NCI-H2196 treated with DMSO at 0.1 percent for 48 hours (cell line): ENCODE data around the gene CSKMT.
A peak's percentile ranks its signal among the peaks of the same experiment; 100 is the strongest.
"Not testable (repeated sequence)": the region's sequence is repeated elsewhere in the genome, so short reads cannot be mapped to it uniquely, and the experiment has no call there.

Experiments
- DNase-seq: peaks from one replicate; lab custom pipeline; 2025; ENCODE audit not compliant: unreplicated experiment; lab: John Stamatoyannopoulos, UW

CSKMT gene

GRCh38 chr11:62665075-62665598 lies at the start of gene CSKMT, which contains the start of gene C11orf98:
CSKMT (plus strand) TSS chr11:62665312; CDS start chr11:62665880, 568 bp downstream.
C11orf98 (minus strand) TSS chr11:62665210; CDS start chr11:62665169, 41 bp downstream.
- peak; percentile 78 for DNase-seq

- DNase-seq: no peak
These were observed 49.6 kb upstream of the CSKMT start for GRCh38 chr11:62615521-62615920.

DNA sequence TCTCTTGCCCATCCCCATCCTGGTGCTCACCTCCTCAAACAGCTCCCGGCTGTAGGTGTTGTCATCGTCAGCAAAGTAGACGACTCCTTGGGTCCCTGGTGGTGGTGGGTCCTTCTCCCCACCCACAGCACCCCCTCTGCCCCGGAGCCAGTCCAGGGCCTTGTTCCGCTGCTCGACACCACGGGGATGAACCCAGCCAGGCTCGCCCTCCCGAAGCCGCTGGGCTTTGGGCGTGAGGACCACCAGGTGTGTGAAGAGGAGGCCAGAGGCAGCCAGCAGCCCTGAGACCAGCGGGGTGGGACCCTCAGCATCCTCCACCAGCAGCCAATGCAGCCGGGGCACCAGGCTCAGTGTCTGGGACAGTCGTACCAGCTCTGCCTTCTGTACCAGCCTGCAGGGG lies 48.2 kb upstream of the CSKMT start:
- not testable (repeated sequence) for DNase-seq

DNA sequence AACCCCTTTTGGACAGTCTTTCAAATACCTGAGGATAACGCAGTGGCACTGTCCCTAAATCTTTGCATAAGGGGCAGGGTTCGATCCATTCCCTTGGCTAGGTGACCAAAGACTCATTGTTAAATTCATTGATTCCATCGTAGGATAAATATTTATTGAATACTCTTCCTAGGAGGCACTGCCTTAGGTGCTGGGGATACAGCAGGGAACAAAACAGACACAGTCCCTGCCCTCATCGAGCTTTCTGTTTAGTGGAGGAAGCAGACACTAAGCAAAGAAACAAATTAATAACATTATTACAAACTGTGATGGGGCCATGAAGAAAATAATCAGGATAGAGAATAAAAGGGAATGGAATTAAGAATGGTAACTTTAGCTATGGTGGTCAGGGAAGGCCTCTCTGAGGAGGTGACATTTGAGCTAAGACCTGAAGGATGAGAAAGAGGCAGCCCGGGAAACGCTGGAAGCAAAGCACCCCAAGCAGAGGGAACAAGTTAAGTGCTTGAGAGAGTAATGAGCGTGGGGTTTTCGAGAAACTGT lies 44.0 kb upstream of the CSKMT start:
- DNase-seq: no peak

DNA sequence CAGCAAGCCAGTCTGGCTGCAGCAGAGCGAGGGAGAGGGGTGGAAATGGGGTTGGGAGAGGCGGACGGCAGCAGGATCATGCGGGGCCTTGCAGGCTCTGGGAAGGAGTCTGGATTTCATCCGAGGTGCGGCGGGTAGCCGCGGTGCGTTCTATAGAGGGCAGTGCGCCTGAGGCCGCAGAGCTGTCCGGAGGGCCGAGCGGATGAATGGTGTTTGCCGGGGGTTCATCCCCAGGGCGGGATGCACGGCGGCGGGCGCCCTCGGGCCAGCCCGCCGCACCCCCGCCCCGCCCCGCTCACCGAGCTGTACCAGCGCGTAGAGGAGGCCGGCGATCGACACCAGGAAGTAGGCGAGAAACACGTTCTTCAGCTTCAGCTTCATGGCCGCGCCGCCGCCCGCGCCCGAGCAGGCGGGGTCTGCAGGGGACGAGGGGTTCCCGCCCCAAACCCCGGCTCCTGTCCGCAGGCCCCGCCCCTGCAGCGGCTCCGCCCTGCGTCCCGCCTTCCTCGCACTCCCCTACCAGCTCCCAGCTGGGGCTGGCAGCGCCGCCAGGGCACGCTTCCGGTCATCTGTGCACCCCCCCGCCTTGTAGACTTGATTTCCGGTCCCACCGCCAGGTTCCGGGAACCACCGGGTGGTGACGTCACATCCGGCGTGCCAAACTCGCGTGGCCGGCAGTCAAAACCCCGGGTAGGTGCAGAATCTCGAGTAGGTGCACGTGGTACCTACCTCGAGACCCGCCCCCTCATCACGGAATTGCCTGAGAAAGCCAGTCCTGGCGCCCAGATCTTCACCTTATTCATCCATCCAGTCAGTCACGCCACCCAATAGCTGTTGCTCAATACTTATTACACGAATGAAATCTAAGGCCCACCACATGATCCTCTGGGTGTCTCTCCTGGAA lies 43.3 kb upstream of the CSKMT start, which contains the start of gene B3GAT3:
Gene B3GAT3, minus strand, starts transcription at position 420 of the 904 bp plus-strand sequence. Its CDS starts 39 bp downstream, at position 381.
- DNase-seq: peak; percentile 96

- DNase-seq: no peak
These were observed 42.5 kb upstream of the CSKMT start for GRCh38 chr11:62622476-62623089.

- no peak for DNase-seq
These were observed 37.4 kb upstream of the CSKMT start for GRCh38 chr11:62627713-62628112.

- DNase-seq: no peak
These were observed 32.6 kb upstream of the CSKMT start for GRCh38 chr11:62632492-62632891.

DNA sequence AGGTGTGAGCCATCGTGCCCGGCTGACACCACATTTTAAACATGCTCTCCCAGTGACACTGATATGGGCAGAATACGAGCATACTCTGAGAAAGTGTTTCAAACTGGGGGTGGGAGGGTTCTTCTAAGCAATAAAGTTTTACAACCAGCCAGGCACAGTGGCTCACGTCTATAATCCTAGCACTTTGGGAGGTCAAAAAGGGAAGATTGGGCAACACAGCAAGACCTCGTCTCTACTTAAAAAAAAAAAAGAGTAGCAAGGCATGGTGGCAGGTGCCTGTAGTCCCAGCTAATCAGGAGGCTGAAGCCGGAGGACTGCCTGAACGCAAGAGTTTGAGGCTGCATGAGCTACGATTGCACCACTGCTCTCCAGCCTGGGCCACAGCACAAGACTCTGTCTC lies 20.9 kb upstream of the CSKMT start:
- DNase-seq: no peak

GRCh38 chr11:62645671-62645945 lies 19.5 kb upstream of the CSKMT start:
- no peak for DNase-seq

DNA sequence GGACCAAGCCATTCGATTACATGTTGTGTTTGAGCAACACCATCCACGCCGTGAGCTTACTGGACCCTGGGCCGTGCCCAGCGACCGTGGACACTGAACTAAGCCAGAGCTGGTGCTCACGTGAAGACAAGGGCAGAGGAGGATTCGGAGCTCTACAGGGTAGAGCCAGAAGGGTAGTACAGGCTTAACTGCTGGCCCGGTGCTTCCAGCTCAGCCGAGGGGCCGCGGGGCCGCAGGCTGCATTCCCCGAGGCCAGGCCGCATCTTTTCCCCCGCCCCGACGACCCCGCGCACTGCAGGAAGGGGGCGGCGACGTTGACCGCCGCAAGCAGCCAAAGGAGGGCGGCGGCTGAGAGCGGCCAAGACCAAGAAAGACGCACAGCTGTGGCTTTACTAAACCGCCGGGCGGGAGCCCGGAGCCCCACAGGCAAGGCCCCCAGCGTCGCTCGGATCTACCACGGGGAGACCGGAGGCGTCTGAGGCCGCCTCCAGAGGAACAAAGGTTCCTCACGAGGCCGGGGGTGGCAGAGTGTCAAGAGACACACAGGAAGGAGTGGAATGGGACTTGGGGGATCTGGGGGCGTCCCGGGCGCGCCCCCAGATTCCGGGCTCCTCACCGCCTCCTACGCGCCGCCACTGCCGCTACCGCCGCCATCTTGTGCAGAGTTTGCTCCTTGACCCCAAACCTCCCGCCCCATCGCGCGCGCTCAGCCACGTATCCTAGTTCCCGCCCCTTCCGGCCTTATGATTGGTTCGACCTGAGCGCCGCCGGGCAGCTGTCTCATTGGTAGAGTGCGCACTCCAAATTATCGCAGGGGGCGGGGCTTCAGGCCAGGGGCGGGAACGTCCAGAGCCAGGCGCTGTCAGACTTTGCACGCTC lies 18.9 kb upstream of the CSKMT start, which contains the start of gene GANAB:
Gene GANAB, minus strand, starts transcription at position 668 of the 879 bp plus-strand sequence. Its CDS starts 14 bp downstream, at position 654.
- peak; percentile 95 for DNase-seq

GRCh38 chr11:62646825-62647608 lies 18.1 kb upstream of the CSKMT start:
- DNase-seq: no peak

DNA sequence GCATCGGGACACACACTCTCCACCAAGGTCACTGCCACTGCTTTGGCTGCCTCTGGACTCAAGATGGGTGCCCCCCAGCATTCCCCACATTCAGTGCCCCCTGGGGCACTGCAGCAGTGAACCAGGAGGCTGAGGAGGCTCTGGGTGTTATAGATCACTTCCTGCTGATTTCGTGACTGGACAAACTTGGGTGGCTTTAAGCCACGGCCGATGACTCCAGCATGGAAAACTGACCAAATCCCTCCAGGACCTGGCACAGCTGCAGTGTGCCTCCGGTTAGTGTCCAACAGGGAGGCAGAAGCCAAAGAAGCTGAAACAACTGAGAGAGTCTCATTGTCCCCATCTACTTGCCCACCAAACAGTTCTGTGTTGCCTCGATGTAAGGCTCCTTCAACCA lies 17.5 kb upstream of the CSKMT start:
- no peak for DNase-seq

- DNase-seq: no peak
These were observed 16.7 kb upstream of the CSKMT start for GRCh38 chr11:62648185-62648966.

GRCh38 chr11:62648967-62649364 lies 16.1 kb upstream of the CSKMT start:
- DNase-seq: no peak

DNA sequence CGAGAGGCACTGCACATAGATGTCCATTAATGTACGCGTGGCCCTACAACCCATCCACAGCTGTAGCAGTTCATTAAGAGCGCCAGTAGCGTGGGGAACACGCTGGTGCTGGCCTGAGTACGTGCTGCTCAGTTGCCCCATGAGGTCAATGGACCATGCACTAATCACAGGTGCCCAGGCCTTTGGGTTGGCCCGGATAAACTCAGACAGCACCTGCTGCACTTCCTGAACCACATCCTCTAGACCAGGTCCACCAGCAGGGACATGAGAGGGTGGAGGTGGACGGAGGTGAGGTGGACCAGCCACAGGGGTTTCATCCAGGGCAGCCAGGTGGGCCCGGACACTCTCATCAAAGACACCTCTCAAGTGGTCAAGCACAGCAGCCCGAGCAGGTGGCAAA lies 15.6 kb upstream of the CSKMT start:
- DNase-seq: no peak

DNA sequence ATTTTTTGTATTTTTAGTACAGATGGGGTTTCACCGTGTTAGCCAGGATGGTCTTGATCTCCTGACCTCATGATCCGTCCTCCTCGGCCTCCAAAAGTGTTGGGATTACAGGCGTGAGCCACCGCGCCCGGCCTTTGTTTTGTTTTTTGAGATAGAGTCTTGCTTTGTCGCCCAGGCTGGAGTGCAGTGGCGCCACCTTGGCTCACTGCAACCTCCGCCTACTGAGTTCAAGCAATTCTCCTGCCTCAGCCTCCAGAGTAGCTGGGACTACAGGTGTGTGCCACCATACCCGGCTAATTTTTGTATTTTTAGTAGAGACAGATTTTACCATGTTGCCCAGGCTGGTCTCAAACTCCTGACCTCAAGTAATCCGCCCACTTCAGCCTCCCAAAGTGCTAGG lies 14.8 kb upstream of the CSKMT start:
- not testable (repeated sequence) for DNase-seq

- no peak for DNase-seq
These were observed 12.7 kb upstream of the CSKMT start for GRCh38 chr11:62652161-62653006.
